CD4-positive, alpha-beta T cell (primary cell): ENCODE measurements around the gene PITPNB. TPM values are rescaled to one million over a fixed set of nuclear protein-coding genes. Genes with fewer than 3 reads are reported as not detected.

ENCODE experiments used
- ATAC-seq: fragments of 200-7000 bp; cut with Tn5 transposase; one replicate; pipeline ENCODE4 v1.10.0; 2022; ENCODE audit warnings: mild to moderate bottlenecking; ENCODE audit not compliant: poor library complexity
- CTCF ChIA-PET: fragments of 350-600 bp; sonication (Branson Sonifier 250); formaldehyde crosslinking; loops from one replicate; lab custom pipeline; 2021; ENCODE audit warnings: antibody characterized with exemption, inconsistent platforms; lab: Charles Lee
- POLR2A ChIA-PET: fragments of 350-600 bp; sonication (Branson Sonifier 250); formaldehyde crosslinking; loops from one replicate; lab custom pipeline; 2021; ENCODE audit warnings: antibody characterized with exemption, inconsistent platforms; lab: Charles Lee
- DNase-seq, 14 experiments: peaks; one replicate each; pipeline ENCODE4 v3.0.0-alpha.2; 2013 to 2020; ENCODE audit warnings: mixed read lengths in 2 of 14
- H3K27ac ChIP-seq, 2 donors: one replicate each; pipeline versions ENCODE4 v1.5.1 to v1.7.0; 2013; ENCODE audit warnings: low read length in 2 of 2, low read depth in 1 of 2, mild to moderate bottlenecking in 1 of 2
- H3K27me3 ChIP-seq, 2 experiments: 1 replicate in 1 of 2; 2 replicates in 1 of 2; pipeline versions ENCODE4 v1.6.1 to v1.7.0; 2013; ENCODE audit warnings: low read length in 2 of 2, control low read depth in 1 of 2, mild to moderate bottlenecking in 1 of 2, moderate library complexity in 1 of 2; ENCODE audit not compliant: insufficient read depth in 2 of 2, control insufficient read depth in 1 of 2
- H3K36me3 ChIP-seq: one replicate; pipeline ENCODE4 v1.6.1; 2013; ENCODE audit warnings: low read length, control low read depth; ENCODE audit not compliant: insufficient read depth
- H3K4me1 ChIP-seq: one replicate; pipeline ENCODE4 v1.6.1; 2013; ENCODE audit warnings: low read length, control low read depth; ENCODE audit not compliant: insufficient read depth
- H3K4me3 ChIP-seq: one replicate; pipeline ENCODE4 v1.5.1; 2013; ENCODE audit warnings: mild to moderate bottlenecking, low read length, moderate library complexity
- H3K9me3 ChIP-seq, 2 experiments: 1 replicate in 1 of 2; 2 replicates in 1 of 2; pipeline versions ENCODE4 v1.6.1 to v1.7.0; 2013; ENCODE audit warnings: low read length in 2 of 2, mild to moderate bottlenecking in 2 of 2, control low read depth in 1 of 2, moderate library complexity in 1 of 2; ENCODE audit not compliant: control insufficient read depth in 1 of 2, insufficient read depth in 1 of 2
- H3K27ac Mint-ChIP-seq: one replicate; pipeline ENCODE4 v1.8.0; 2020; ENCODE audit warnings: mixed read lengths
- H3K27me3 Mint-ChIP-seq: one replicate; pipeline ENCODE4 v1.8.0; 2021; ENCODE audit warnings: mixed read lengths
- H3K36me3 Mint-ChIP-seq: one replicate; pipeline ENCODE4 v1.8.0; 2021; ENCODE audit warnings: low read depth, mixed read lengths
- H3K4me1 Mint-ChIP-seq: one replicate; pipeline ENCODE4 v1.8.0; 2021; ENCODE audit warnings: low read depth, mixed read lengths
- H3K4me3 Mint-ChIP-seq: one replicate; pipeline ENCODE4 v1.8.0; 2020; ENCODE audit warnings: mild to moderate bottlenecking, mixed read lengths
- H3K9me3 Mint-ChIP-seq: one replicate; pipeline ENCODE4 v1.8.0; 2020; ENCODE audit warnings: mixed read lengths
- intact Hi-C, 2 experiments: fragments of 100-400 bp; cut with DNase I in 1 of 2; cut with micrococcal nuclease in 1 of 2; formaldehyde crosslinking; loops; one replicate each; pipeline versions ENCODE4 v1.15.1 to v1.9.0; 2023 to 2025; cut with DNase I, micrococcal nuclease
- total RNA-seq, 174 experiments: library from RNA in 2 of 174; stranded (reverse) in 2 of 174; gene quantifications; one replicate each; pipeline ENCODE4 v1.2.3 and lab custom pipeline; 2021 to 2026
- TF ChIP-seq, protein P1 (sequence below): fragments of 200-600 bp; IDR thresholded peaks from one replicate; pipeline ENCODE4 v1.8.0; 2022; ENCODE audit warnings: antibody characterized with exemption, mild to moderate bottlenecking

The PITPNB gene
- total RNA-seq, 2 experiments from 2014 or later, result 37.6 to 38.7 TPM

DNA sequence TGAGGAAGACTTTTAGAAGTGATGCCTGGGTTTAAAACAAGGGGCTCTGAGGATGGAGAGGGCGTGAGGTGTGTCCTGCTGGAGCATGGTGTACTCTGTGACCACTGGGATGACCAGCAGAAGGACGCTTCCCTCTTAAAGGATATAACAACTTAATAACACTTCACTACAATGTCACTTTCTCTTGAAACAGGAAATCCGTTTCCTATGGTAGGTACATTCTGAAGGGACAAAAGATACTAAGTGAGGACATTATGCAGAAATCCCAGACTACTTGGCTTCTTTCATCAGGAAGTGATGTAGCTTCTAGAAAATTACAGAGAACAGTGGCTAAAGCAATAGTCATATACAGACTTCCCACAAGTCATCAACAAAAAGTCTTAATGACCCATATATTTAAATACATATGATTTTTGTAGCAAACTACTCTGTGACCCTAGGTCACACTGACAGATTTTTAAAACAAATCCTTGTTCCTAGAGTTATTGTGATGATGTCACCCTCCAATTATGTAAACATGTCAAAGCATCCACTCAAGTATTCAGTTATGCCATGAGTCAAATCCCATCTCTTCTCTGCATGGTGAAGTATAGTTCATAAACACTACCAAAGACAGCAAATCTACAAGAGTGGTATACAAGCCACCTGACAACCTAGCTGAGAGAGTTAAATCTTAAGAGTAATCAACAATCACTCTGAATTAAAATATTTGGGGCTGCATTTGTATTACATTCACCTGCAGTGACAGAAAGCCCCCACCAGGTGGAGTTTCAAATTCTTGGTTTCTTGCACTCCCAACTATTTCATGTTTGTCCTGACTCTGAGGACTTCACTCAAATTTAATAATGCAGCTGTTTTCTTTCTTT, 32.8 kb downstream of the PITPNB start:
- TF ChIP-seq, protein P1, sequence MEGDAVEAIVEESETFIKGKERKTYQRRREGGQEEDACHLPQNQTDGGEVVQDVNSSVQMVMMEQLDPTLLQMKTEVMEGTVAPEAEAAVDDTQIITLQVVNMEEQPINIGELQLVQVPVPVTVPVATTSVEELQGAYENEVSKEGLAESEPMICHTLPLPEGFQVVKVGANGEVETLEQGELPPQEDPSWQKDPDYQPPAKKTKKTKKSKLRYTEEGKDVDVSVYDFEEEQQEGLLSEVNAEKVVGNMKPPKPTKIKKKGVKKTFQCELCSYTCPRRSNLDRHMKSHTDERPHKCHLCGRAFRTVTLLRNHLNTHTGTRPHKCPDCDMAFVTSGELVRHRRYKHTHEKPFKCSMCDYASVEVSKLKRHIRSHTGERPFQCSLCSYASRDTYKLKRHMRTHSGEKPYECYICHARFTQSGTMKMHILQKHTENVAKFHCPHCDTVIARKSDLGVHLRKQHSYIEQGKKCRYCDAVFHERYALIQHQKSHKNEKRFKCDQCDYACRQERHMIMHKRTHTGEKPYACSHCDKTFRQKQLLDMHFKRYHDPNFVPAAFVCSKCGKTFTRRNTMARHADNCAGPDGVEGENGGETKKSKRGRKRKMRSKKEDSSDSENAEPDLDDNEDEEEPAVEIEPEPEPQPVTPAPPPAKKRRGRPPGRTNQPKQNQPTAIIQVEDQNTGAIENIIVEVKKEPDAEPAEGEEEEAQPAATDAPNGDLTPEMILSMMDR, result peak; percentile 88
- no peaks in the 10 kb centered on the region for H3K4me1 ChIP-seq
- no peak overlapping the region for H3K27ac ChIP-seq
- H3K4me3 ChIP-seq, result no peak overlapping the region
- ATAC-seq (peak; percentile 55), DNase-seq (peak; percentile 13 to 65 (median 30))
- no peaks in the 10 kb centered on the region for H3K27me3 ChIP-seq
- Mint-ChIP-seq H3K9me3 (no peaks in the 10 kb centered on the region), H3K27me3 (no peaks in the 10 kb centered on the region), H3K36me3 (peaks cover 79% of the 10 kb centered on the region), H3K4me3 (no peak overlapping the region), H3K27ac (peak overlapping the region; percentile 27), H3K4me1 (peaks cover 21% of the 10 kb centered on the region)
- CTCF ChIA-PET, result interaction anchor here (0.9 to 6.7 kb wide), 10 partner anchors 10 to 123 kb away, joined by 3 to 33 read pairs (median 4); partner anchors contain the start of gene PITPNB
- H3K9me3 ChIP-seq, result no peaks in the 10 kb centered on the region
- intact Hi-C loops, result loop anchor here (1.0 to 10.0 kb wide), 6 partner anchors 33 to 708 kb away; partner anchors contain the start of gene PITPNB (in 1 of the 2)
- peaks cover 51% of the 10 kb centered on the region for H3K36me3 ChIP-seq
- POLR2A ChIA-PET, result interaction anchor here (1.0 kb wide), 1 partner anchor 163 kb away, joined by 3 read pairs; no protein-coding TSS in a partner anchor

DNA sequence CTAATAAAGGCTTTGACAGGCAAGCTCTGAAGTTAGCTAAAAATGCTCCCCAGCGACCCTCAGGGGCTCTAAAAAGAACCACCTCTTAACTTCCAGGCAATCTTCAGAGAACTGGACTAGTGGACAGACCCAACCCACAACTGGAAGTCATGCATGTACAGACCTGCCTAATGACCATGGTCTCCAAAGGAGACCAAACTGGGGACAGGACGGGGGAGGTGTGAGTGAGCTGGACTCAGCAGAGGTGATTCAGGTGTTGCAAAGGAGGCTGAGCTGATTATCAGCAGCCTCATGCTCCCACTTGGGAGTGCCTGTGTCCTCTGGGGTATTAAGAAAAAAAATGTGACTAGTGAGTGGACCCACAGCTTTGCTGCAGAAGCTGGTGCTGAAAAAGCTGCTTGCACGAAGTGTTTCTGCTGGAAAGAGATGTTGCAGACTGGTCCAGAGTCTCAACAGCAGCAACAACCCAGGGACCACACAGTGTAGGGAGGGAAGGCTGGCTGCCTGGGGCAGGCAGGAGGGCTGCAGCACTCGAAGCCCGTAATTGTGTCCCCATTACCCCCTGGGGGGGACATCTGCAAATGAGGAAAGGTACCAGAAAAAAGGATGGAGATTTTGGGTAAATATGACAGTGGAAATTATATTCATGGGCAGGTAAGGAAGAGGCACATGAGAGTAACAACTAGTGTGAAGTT, 35.3 kb downstream of the PITPNB start:
- H3K9me3 Mint-ChIP-seq, result no peaks in the 10 kb centered on the region
- no peaks in the 10 kb centered on the region for H3K4me1 ChIP-seq
- TF ChIP-seq, protein P1, result no peak
- ChIA-PET CTCF (interaction anchor here (0.5 to 6.7 kb wide), 2 partner anchors 104 to 125 kb away, joined by 3 to 33 read pairs; no protein-coding TSS in a partner anchor), POLR2A (no interaction called here)
- no peaks in the 10 kb centered on the region for H3K27me3 Mint-ChIP-seq
- H3K4me3 ChIP-seq, result no peak overlapping the region
- H3K36me3 ChIP-seq, result peaks cover 32% of the 10 kb centered on the region
- no peaks in the 10 kb centered on the region for H3K27me3 ChIP-seq
- H3K4me1 Mint-ChIP-seq, result peaks cover 27% of the 10 kb centered on the region
- ATAC-seq, result no peak
- no peak overlapping the region for H3K4me3 Mint-ChIP-seq
- H3K27ac Mint-ChIP-seq, result no peak overlapping the region
- no peaks in the 10 kb centered on the region for H3K9me3 ChIP-seq
- peaks cover 61% of the 10 kb centered on the region for H3K36me3 Mint-ChIP-seq
- no peak overlapping the region for H3K27ac ChIP-seq
- intact Hi-C loops, result loop anchor here (2.0 to 10.0 kb wide), 2 partner anchors 561 to 709 kb away; no protein-coding TSS in a partner anchor
- no peak for DNase-seq

GRCh38 chr22:27882507-27883290, 36.4 kb downstream of the PITPNB start:
- H3K4me1 ChIP-seq, result no peaks in the 10 kb centered on the region
- POLR2A ChIA-PET, result no interaction called here
- no peaks in the 10 kb centered on the region for H3K27me3 ChIP-seq
- no peak overlapping the region for H3K4me3 ChIP-seq
- peaks cover 24% of the 10 kb centered on the region for H3K36me3 ChIP-seq
- Mint-ChIP-seq H3K4me3 (no peak overlapping the region), H3K4me1 (peaks cover 33% of the 10 kb centered on the region), H3K27me3 (no peaks in the 10 kb centered on the region), H3K36me3 (peaks cover 50% of the 10 kb centered on the region), H3K27ac (no peak overlapping the region), H3K9me3 (no peaks in the 10 kb centered on the region)
- DNase-seq (no peak), ATAC-seq (no peak)
- intact Hi-C loops, result loop anchor here (2.0 to 10.0 kb wide), 2 partner anchors 562 to 710 kb away; no protein-coding TSS in a partner anchor
- H3K27ac ChIP-seq, result no peak overlapping the region
- TF ChIP-seq, protein P1, result no peak
- no peaks in the 10 kb centered on the region for H3K9me3 ChIP-seq
- CTCF ChIA-PET, result interaction anchor here (6.7 kb wide), 1 partner anchor 126 kb away, joined by 33 read pairs; no protein-coding TSS in a partner anchor
